Measurements from ENCODE around the gene CAPN8. TPM values are rescaled to one million over a fixed set of nuclear protein-coding genes. Genes with fewer than 3 reads are reported as not detected.

CAPN8 gene
- total RNA-seq, 2 experiments from 2014 or later, result 0.27 to 0.34 TPM

DNA sequence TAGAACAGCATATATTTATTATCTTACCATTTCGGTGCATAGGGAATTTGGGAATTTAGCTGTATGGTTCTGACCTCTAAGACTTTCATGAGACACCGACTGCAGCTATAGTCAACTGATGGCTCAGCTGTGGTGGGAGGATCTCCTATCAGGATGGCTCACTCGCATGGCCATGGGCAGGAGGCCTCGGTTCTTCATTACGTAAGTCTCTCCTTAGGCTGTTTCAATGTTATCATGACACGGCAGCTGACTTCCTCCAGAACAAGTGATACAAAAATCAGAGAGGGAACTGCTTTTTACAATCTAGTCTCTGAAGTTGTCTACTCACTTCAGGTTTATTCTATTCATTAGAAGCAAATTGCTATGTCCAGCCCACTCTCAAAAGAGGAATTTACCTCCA lies 13.3 kb upstream of the CAPN8 start:
- Mint-ChIP-seq H3K27me3 (peaks cover 7% of the 10 kb centered on the region), H3K9me3 (peaks cover 8% of the 10 kb centered on the region), H3K36me3 (ENCODE audit: low read depth) (peaks cover 7% of the 10 kb centered on the region), H3K27ac (no peak overlapping the region), H3K4me3 (no peak overlapping the region), H3K4me1 (ENCODE audit: low read depth) (no peaks in the 10 kb centered on the region)
- ATAC-seq (ENCODE audit: poor library complexity) (no peak), DNase-seq (peak in 2 of 14 experiments; percentile 27 to 46)
- Histone ChIP-seq H3K27ac (ENCODE audit: low read depth in 1 of 2, low read length in 2 of 2) (no peak overlapping the region), H3K27me3 (ENCODE audit: control insufficient read depth in 1 of 2, insufficient read depth in 2 of 2, low read length in 2 of 2) (peaks cover 0 to 2% of the 10 kb centered on the region in 2 experiments), H3K9me3 (ENCODE audit: control insufficient read depth in 1 of 2, insufficient read depth in 1 of 2, low read length in 2 of 2) (peaks cover 7 to 9% of the 10 kb centered on the region in 2 experiments), H3K36me3 (ENCODE audit: insufficient read depth, low read length) (no peaks in the 10 kb centered on the region), H3K4me1 (ENCODE audit: insufficient read depth, low read length) (no peaks in the 10 kb centered on the region), H3K4me3 (ENCODE audit: low read length) (no peak overlapping the region)
- TF ChIP-seq, protein P1, sequence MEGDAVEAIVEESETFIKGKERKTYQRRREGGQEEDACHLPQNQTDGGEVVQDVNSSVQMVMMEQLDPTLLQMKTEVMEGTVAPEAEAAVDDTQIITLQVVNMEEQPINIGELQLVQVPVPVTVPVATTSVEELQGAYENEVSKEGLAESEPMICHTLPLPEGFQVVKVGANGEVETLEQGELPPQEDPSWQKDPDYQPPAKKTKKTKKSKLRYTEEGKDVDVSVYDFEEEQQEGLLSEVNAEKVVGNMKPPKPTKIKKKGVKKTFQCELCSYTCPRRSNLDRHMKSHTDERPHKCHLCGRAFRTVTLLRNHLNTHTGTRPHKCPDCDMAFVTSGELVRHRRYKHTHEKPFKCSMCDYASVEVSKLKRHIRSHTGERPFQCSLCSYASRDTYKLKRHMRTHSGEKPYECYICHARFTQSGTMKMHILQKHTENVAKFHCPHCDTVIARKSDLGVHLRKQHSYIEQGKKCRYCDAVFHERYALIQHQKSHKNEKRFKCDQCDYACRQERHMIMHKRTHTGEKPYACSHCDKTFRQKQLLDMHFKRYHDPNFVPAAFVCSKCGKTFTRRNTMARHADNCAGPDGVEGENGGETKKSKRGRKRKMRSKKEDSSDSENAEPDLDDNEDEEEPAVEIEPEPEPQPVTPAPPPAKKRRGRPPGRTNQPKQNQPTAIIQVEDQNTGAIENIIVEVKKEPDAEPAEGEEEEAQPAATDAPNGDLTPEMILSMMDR (IDR thresholded peaks at IDR 0.05), result no peak
- POLR2A ChIA-PET, result no interaction called here
- intact Hi-C loops (cut with DNase I, micrococcal nuclease), result no loop called here
- CTCF ChIA-PET, result interaction anchor here (0.6 kb wide), 1 partner anchor 17 kb away, joined by 3 read pairs; no protein-coding TSS in a partner anchor

DNA sequence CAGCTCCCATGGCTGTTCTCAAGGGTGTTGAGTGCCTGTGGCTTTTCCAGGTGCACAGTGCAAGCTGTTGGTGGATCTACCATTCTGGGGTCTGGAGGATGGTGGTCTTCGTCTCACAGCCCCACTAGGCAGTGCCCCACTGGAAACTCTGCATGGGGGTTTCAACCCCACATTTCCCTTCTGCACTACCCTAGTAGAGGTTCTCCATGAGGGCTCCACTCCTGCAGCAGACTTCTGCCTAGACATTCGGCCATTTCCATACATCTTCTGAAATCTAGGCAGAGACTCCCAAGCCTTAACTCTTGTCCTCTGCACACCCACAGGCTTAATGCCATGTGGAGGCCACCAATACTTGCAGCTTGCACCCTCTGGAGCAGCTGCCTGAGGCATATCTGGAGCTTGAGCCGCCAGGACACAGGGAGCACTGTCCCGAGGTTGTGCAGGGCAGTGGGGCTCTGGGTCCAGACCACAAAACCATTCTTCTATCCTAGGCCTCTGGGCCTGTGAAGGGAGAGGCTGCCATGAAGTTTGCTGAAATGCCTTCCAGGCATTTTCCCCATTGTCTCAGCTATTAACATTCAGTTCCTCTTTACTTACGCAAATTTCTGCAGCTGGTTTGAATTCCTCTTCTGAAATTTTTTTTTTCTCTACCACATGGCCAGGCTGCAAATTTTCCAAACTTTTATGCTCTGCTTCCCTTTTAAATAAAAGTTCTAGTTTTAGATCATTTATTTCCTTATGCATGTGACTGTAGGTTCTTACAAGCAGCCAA lies 8.8 kb upstream of the CAPN8 start:
- H3K36me3 ChIP-seq (ENCODE audit: insufficient read depth, low read length), result no peaks in the 10 kb centered on the region
- Mint-ChIP-seq H3K27ac (no peak overlapping the region), H3K4me3 (no peak overlapping the region), H3K4me1 (ENCODE audit: low read depth) (no peaks in the 10 kb centered on the region), H3K27me3 (peaks cover 5% of the 10 kb centered on the region), H3K9me3 (peaks cover 10% of the 10 kb centered on the region), H3K36me3 (ENCODE audit: low read depth) (peaks cover 7% of the 10 kb centered on the region)
- POLR2A ChIA-PET, result no interaction called here
- H3K4me1 ChIP-seq (ENCODE audit: insufficient read depth, low read length), result no peaks in the 10 kb centered on the region
- H3K27ac ChIP-seq (ENCODE audit: low read depth in 1 of 2, low read length in 2 of 2), result no peak overlapping the region
- no peak overlapping the region for H3K4me3 ChIP-seq (ENCODE audit: low read length)
- CTCF ChIA-PET, result no interaction called here
- no peaks in the 10 kb centered on the region for H3K27me3 ChIP-seq (ENCODE audit: control insufficient read depth in 1 of 2, insufficient read depth in 2 of 2, low read length in 2 of 2)
- H3K9me3 ChIP-seq (ENCODE audit: control insufficient read depth in 1 of 2, insufficient read depth in 1 of 2, low read length in 2 of 2), result peaks cover 9% of the 10 kb centered on the region in 2 experiments
- TF ChIP-seq, protein P1 (IDR thresholded peaks at IDR 0.05), result no peak
- DNase-seq (no peak), ATAC-seq (ENCODE audit: poor library complexity) (no peak)
- intact Hi-C loops (cut with DNase I, micrococcal nuclease), result no loop called here

DNA sequence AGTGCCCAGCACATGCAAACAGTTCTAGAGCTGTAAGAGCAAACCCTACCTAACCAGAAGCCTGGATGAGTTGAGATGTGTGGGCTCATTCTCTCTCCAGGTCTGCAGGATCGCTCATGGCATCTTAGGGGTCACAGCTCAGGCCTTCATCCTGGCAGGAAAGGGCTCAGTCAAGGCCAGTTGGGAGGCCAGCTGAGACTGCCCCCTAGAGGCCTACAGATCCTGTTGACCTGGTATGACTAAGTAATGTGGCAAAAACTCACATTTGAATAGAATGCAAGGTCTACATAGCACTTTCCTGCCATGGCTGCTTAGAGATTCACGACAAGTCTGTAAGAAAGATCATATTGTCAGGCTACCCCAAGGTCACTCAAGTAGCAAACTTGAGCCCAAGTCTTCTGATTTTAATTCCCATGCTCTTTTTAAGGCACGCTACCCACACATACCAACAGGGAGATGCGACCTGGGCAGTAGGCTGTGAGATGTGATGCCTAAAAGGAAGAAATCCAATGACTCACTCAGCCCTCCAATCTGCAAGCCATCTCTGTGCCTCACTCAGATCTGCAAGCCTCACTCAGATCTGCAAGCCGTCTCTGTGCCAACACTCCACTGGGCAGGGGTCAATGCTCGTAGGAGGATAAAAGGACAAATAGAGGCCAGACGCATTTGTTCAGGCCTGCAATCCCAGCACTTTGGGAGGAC lies 5.1 kb upstream of the CAPN8 start:
- ATAC-seq (ENCODE audit: poor library complexity) (no peak), DNase-seq (peak in 4 of 14 experiments; percentile 16 to 41 (median 34))
- Histone ChIP-seq H3K4me3 (ENCODE audit: low read length) (no peak overlapping the region), H3K27me3 (ENCODE audit: control insufficient read depth in 1 of 2, insufficient read depth in 2 of 2, low read length in 2 of 2) (no peaks in the 10 kb centered on the region), H3K9me3 (ENCODE audit: control insufficient read depth in 1 of 2, insufficient read depth in 1 of 2, low read length in 2 of 2) (peaks cover 9% of the 10 kb centered on the region in 2 experiments), H3K36me3 (ENCODE audit: insufficient read depth, low read length) (no peaks in the 10 kb centered on the region), H3K27ac (ENCODE audit: low read depth in 1 of 2, low read length in 2 of 2) (no peak overlapping the region), H3K4me1 (ENCODE audit: insufficient read depth, low read length) (no peaks in the 10 kb centered on the region)
- ChIA-PET CTCF (no interaction called here), POLR2A (no interaction called here)
- Mint-ChIP-seq H3K36me3 (ENCODE audit: low read depth) (peaks cover 7% of the 10 kb centered on the region), H3K27ac (no peak overlapping the region), H3K9me3 (peaks cover 10% of the 10 kb centered on the region), H3K4me1 (ENCODE audit: low read depth) (no peaks in the 10 kb centered on the region), H3K27me3 (peaks cover 5% of the 10 kb centered on the region), H3K4me3 (no peak overlapping the region)
- intact Hi-C loops (cut with DNase I, micrococcal nuclease), result no loop called here
- TF ChIP-seq, protein P1 (IDR thresholded peaks at IDR 0.05), result no peak

Data from CD4-positive, alpha-beta T cell (primary cell).